Measurements from ENCODE around the gene EFNA5. TPM values are rescaled to one million over a fixed set of nuclear protein-coding genes. Genes with fewer than 3 reads are reported as not detected.

Gene EFNA5
- total RNA-seq, 1 experiment from 2014 or later, result 216 TPM

- Mint-ChIP-seq H3K36me3 (ENCODE audit: insufficient read depth, unreplicated experiment) (peaks cover 25% of the 10 kb centered on the region), H3K4me1 (ENCODE audit: low read depth, unreplicated experiment) (peaks cover 93% of the 10 kb centered on the region), H3K4me3 (ENCODE audit: low read depth, unreplicated experiment) (peak overlapping the region; percentile 41), H3K9me3 (ENCODE audit: low read depth, unreplicated experiment) (no peaks in the 10 kb centered on the region), H3K27me3 (ENCODE audit: unreplicated experiment) (no peaks in the 10 kb centered on the region), H3K27ac (ENCODE audit: unreplicated experiment) (peak overlapping the region; percentile 62)
- TF ChIP-seq CTCF (IDR thresholded peaks at IDR 0.05; ENCODE audit: unreplicated experiment), result no peak
- no peak for DNase-seq
- CTCF ChIA-PET, result interaction anchor here (0.6 to 0.7 kb wide), 2 partner anchors 25 to 130 kb away, joined by 3 to 4 read pairs; no protein-coding TSS in a partner anchor
- BruUV-seq (replicated peaks), result no TSS peak
- intact Hi-C loops (cut with micrococcal nuclease; ENCODE audit: unreplicated experiment), result loop anchor here (5.0 kb wide), 1 partner anchor 52 kb away; no protein-coding TSS in a partner anchor
These were observed 65.1 kb downstream of the EFNA5 start for GRCh38 chr5:107605596-107606125.

- Mint-ChIP-seq H3K4me3 (ENCODE audit: low read depth, unreplicated experiment) (no peak overlapping the region), H3K4me1 (ENCODE audit: low read depth, unreplicated experiment) (peaks cover 90% of the 10 kb centered on the region), H3K36me3 (ENCODE audit: insufficient read depth, unreplicated experiment) (peaks cover 25% of the 10 kb centered on the region), H3K27me3 (ENCODE audit: unreplicated experiment) (no peaks in the 10 kb centered on the region), H3K27ac (ENCODE audit: unreplicated experiment) (no peak overlapping the region), H3K9me3 (ENCODE audit: low read depth, unreplicated experiment) (no peaks in the 10 kb centered on the region)
- DNase-seq, result no peak
- no peak for TF ChIP-seq CTCF (IDR thresholded peaks at IDR 0.05; ENCODE audit: unreplicated experiment)
- no TSS peak for BruUV-seq (replicated peaks)
- CTCF ChIA-PET, result no interaction called here
- intact Hi-C loops (cut with micrococcal nuclease; ENCODE audit: unreplicated experiment), result loop anchor here (5.0 kb wide), 1 partner anchor 52 kb away; no protein-coding TSS in a partner anchor
These were observed 65.7 kb downstream of the EFNA5 start for GRCh38 chr5:107604990-107605389.

GRCh38 chr5:107604146-107604910, 66.4 kb downstream of the EFNA5 start:
- Mint-ChIP-seq H3K4me3 (ENCODE audit: low read depth, unreplicated experiment) (no peak overlapping the region), H3K36me3 (ENCODE audit: insufficient read depth, unreplicated experiment) (peaks cover 19% of the 10 kb centered on the region), H3K9me3 (ENCODE audit: low read depth, unreplicated experiment) (no peaks in the 10 kb centered on the region), H3K4me1 (ENCODE audit: low read depth, unreplicated experiment) (peaks cover 91% of the 10 kb centered on the region), H3K27me3 (ENCODE audit: unreplicated experiment) (no peaks in the 10 kb centered on the region), H3K27ac (ENCODE audit: unreplicated experiment) (no peak overlapping the region)
- BruUV-seq (replicated peaks), result no TSS peak
- CTCF ChIA-PET, result interaction anchor here (1.2 kb wide), 1 partner anchor 10 kb away, joined by 3 read pairs; no protein-coding TSS in a partner anchor
- no peak for DNase-seq
- TF ChIP-seq CTCF (IDR thresholded peaks at IDR 0.05; ENCODE audit: unreplicated experiment), result no peak
- intact Hi-C loops (cut with micrococcal nuclease; ENCODE audit: unreplicated experiment), result no loop called here

GRCh38 chr5:107603349-107603748, 67.4 kb downstream of the EFNA5 start:
- CTCF ChIA-PET, result interaction anchor here (1.2 kb wide), 2 partner anchors 9 to 10 kb away, joined by 3 read pairs; no protein-coding TSS in a partner anchor
- no peak overlapping the region for H3K27ac Mint-ChIP-seq (ENCODE audit: unreplicated experiment)
- H3K36me3 Mint-ChIP-seq (ENCODE audit: insufficient read depth, unreplicated experiment), result peaks cover 13% of the 10 kb centered on the region

More at GRCh38 chr5:107603349-107603748, 67.4 kb downstream of the EFNA5 start:
- no peak for TF ChIP-seq CTCF (IDR thresholded peaks at IDR 0.05; ENCODE audit: unreplicated experiment)
- intact Hi-C loops (cut with micrococcal nuclease; ENCODE audit: unreplicated experiment), result no loop called here
- no peak overlapping the region for H3K4me3 Mint-ChIP-seq (ENCODE audit: low read depth, unreplicated experiment)
- BruUV-seq (replicated peaks), result no TSS peak
- no peak for DNase-seq
- no peaks in the 10 kb centered on the region for H3K9me3 Mint-ChIP-seq (ENCODE audit: low read depth, unreplicated experiment)
- no peaks in the 10 kb centered on the region for H3K27me3 Mint-ChIP-seq (ENCODE audit: unreplicated experiment)
- peaks cover 91% of the 10 kb centered on the region for H3K4me1 Mint-ChIP-seq (ENCODE audit: low read depth, unreplicated experiment)

All from Calu3 (cell line).